GM10248 (cell line): ENCODE data around the gene TRPM2.

Experiments used
- CTCF ChIA-PET: fragments of 300-600 bp; sonication (Branson Sonifier 250); formaldehyde crosslinking; extraction: SDS; loops from one replicate; lab custom pipeline; 2021; ENCODE audit warnings: antibody characterized with exemption; lab: Yijun Ruan, JAX
- POLR2A ChIA-PET: fragments of 350-650 bp; sonication (Branson Sonifier 250); formaldehyde crosslinking; extraction: SDS; loops from one replicate; lab custom pipeline; 2020; ENCODE audit warnings: antibody characterized with exemption; lab: Yijun Ruan, JAX
- DNase-seq: peaks from one replicate; pipeline ENCODE4 v3.0.0; 2012; ENCODE audit errors: extremely low spot score
- TF ChIP-seq, protein P1 (sequence below): IDR thresholded peaks from 2 replicates; pipeline ENCODE4 v1.5.1; 2012; ENCODE audit warnings: mild to moderate bottlenecking, low read depth; ENCODE audit errors: extremely low read depth, missing control alignments, control extremely low read depth

TRPM2 gene

DNA sequence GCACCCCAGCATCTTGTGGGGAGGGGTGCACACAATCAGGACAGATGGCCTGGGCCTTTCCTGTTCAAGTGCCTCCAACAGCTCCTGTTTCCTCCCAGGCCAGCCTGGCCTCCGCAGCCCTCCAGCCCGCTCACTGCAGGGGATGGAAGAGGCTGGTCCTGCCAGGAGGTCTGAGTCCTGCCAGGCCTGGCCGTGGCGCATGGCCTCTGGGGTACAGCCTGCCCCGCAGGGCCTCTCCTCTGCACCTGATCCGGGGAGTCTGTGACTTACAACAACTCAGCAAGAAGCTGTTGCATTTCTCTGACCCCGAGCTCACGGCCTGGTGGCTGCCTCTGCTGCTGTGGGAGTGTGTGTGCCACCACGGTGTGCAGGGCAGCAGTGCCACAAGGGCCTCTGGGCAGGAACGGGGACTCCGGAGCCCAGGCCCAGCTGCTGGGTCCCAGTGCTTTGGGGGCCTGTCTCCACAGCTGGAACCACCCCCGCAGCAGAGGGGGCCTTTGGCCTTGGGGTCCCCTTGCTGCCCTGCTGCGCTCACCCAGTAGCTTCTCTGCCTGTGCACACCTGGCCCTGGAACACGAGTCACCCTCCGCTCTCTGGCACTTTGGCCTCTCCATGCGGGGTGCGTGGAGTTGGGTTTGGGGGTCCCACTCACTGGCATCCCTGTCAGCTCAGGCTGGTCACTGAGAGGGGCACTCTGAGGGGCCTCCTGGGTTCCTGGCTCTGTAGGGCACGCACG, 84.4 kb downstream of the TRPM2 start:
- TF ChIP-seq, protein P1, sequence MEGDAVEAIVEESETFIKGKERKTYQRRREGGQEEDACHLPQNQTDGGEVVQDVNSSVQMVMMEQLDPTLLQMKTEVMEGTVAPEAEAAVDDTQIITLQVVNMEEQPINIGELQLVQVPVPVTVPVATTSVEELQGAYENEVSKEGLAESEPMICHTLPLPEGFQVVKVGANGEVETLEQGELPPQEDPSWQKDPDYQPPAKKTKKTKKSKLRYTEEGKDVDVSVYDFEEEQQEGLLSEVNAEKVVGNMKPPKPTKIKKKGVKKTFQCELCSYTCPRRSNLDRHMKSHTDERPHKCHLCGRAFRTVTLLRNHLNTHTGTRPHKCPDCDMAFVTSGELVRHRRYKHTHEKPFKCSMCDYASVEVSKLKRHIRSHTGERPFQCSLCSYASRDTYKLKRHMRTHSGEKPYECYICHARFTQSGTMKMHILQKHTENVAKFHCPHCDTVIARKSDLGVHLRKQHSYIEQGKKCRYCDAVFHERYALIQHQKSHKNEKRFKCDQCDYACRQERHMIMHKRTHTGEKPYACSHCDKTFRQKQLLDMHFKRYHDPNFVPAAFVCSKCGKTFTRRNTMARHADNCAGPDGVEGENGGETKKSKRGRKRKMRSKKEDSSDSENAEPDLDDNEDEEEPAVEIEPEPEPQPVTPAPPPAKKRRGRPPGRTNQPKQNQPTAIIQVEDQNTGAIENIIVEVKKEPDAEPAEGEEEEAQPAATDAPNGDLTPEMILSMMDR: no peak
- CTCF ChIA-PET: no interaction called here
- POLR2A ChIA-PET: no interaction called here
- DNase-seq: no peak

DNA sequence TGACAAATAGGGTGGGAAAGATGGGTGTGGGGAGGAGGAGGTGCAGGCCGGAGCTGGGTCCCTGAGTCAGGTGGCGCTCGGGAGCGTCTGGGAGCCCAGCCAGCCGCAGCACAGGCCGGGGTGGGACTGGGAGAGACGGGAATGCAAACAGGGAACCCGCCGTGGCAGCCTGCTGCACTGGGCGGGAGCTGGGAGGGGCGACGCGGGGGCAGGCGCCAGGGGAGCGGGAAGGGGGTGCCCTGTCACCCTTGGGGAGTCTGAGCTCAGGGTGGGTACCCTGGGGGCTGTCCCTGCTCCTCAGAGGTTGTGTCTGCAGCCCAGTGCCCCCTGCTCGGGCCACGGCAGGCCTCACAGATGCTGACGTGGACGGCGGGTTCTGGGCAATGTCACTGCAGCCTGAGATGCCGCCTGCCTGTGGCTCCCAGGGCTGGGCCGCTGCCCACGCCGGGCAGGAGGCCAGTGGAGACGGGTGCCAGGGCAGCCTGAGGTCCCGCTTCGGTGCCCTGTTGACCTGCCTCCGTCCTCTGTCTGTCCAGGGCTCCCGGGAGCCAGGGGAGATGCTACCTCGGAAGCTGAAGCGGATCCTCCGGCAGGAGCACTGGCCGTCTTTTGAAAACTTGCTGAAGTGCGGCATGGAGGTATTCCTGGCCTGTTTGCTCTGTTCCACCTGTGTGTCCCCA, 85.2 kb downstream of the TRPM2 start:
- DNase-seq: no peak
- ChIA-PET CTCF (no interaction called here), POLR2A (no interaction called here)
- TF ChIP-seq, protein P1: no peak

DNA sequence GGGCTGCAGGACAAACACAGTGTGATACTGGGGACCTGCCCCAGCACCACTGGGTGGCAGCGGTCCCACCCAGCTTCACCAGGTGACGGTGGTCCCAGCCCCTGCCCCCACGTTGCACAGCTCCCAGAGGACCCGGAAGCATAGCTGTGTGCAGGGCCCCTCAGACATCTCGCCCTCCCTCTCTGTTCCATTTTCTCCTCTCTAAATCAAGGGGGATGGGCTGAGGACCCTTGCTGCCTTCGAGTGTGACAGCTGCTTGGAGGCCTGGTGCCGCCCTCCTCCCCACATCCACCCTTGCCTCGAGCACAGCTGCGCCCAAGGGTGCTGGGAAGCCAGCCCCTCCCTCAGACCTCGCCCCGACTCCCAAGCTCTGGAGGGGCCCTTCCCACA, 85.8 kb downstream of the TRPM2 start:
- CTCF ChIA-PET: no interaction called here
- TF ChIP-seq, protein P1: no peak
- DNase-seq: no peak
- POLR2A ChIA-PET: no interaction called here

DNA sequence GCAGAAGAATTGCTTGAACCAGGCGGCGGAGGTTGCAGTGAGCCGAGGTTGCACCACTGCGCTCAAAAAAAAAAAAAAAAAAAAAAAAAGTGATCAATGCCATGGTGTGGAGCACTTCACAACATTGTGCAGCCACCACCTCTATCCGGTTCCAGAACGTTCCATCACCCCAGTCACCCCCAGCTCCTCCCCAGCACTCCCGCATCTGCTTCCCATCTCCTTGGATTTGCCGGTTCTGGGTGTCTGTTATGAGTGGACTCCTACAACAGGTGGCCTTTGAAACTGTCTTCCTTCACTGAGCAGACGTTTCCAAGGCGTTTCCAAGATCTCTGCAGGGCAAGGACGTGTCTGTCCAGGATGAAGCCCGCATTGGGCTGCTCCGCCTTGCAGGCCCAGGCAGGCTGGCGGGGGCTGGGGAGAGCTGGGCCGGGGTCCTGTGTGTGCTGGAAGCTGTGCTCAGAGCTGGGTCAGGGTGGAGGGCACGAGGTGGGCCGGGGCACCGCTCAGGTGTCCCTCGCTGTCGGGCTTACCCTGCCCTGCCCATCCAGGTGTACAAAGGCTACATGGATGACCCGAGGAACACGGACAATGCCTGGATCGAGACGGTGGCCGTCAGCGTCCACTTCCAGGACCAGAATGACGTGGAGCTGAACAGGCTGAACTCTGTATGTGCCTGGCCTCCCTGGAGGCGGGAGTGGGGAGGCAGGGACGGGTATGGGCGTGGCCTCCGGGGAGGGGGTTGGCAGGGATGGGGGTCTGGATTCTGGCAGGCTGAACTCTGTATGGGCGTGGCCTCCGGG, 87.0 kb downstream of the TRPM2 start:
- ChIA-PET CTCF (no interaction called here), POLR2A (no interaction called here)
- TF ChIP-seq, protein P1: no peak
- no peak for DNase-seq

DNA sequence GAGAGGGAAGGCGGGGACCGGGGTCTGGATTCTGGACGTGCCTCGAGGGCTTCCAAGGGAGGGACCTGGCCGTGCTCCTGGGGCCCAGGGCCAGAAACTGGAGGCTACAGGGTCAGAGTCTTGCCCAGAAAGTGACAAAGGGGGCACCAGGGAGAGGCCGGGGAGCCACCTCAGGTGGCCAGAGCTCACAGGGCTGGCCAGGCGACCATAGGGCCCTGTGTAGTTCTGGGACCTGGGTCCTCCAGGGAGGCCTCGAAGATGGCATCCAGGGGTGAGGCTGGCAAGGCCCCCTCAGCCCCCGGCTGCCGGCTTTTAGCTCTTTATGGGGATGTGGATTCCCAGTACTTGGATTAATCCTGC, 87.6 kb downstream of the TRPM2 start:
- TF ChIP-seq, protein P1: no peak
- ChIA-PET POLR2A (no interaction called here), CTCF (interaction anchor here (1.1 kb wide), 1 partner anchor 39 kb away, joined by 4 read pairs; no protein-coding TSS in a partner anchor)
- DNase-seq: no peak

DNA sequence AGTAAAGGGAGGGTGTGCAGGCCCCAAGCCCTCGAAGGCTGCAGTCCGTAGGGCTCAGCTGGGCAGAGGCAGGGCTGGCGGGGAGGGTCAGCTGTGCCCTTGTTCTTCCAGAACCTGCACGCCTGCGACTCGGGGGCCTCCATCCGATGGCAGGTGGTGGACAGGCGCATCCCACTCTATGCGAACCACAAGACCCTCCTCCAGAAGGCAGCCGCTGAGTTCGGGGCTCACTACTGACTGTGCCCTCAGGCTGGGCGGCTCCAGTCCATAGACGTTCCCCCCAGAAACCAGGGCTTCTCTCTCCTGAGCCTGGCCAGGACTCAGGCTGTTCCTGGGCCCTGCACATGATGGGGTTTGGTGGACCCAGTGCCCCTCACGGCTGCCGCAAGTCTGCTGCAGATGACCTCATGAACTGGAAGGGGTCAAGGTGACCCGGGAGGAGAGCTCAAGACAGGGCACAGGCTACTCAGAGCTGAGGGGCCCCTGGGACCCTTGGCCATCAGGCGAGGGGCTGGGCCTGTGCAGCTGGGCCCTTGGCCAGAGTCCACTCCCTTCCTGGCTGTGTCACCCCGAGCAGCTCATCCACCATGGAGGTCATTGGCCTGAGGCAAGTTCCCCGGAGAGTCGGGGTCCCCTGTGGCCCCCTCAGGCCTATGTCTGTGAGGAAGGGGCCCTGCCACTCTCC, 88.3 kb downstream of the TRPM2 start:
- DNase-seq: no peak
- ChIA-PET CTCF (interaction anchor here (1.1 to 1.5 kb wide), 2 partner anchors 10 to 38 kb away, joined by 4 read pairs; no protein-coding TSS in a partner anchor), POLR2A (no interaction called here)
- TF ChIP-seq, protein P1: no peak
